ENCODE results near the gene MORN4. TPM values are rescaled to one million over a fixed set of nuclear protein-coding genes. Genes with fewer than 3 reads are reported as not detected.

The MORN4 gene
- total and polyA plus RNA-seq, 2 of the 13 experiments (the other 11 are each of a cell fraction or from before 2014, with no cell fraction given), result 3.4 to 9.1 TPM

DNA sequence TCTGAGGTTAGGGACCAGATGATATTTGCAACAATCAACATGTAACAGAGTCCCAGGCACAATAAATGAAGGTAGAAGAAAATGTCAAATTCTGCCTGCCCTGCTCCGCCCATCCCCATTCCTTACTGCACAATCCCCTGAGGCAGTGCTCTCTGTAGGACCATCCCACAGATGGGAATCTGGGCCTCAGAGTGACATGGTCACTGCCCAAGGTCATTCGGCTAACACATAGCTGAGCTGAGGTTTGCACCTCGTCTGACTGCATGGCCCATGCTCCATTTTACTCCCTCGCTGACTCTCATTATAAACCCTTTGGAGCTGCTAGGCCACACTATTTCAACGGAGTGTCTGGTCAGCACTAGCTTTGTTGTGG is 47.9 kb downstream of the MORN4 start (continued):
- TF ChIP-seq, protein P1, sequence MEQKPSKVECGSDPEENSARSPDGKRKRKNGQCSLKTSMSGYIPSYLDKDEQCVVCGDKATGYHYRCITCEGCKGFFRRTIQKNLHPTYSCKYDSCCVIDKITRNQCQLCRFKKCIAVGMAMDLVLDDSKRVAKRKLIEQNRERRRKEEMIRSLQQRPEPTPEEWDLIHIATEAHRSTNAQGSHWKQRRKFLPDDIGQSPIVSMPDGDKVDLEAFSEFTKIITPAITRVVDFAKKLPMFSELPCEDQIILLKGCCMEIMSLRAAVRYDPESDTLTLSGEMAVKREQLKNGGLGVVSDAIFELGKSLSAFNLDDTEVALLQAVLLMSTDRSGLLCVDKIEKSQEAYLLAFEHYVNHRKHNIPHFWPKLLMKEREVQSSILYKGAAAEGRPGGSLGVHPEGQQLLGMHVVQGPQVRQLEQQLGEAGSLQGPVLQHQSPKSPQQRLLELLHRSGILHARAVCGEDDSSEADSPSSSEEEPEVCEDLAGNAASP (CRISPR knock-in tag; IDR thresholded peaks at IDR 0.05; ENCODE audit: borderline replicate concordance), result no peak
- TF ChIP-seq, protein P2, sequence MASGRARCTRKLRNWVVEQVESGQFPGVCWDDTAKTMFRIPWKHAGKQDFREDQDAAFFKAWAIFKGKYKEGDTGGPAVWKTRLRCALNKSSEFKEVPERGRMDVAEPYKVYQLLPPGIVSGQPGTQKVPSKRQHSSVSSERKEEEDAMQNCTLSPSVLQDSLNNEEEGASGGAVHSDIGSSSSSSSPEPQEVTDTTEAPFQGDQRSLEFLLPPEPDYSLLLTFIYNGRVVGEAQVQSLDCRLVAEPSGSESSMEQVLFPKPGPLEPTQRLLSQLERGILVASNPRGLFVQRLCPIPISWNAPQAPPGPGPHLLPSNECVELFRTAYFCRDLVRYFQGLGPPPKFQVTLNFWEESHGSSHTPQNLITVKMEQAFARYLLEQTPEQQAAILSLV (CRISPR knock-in tag; IDR thresholded peaks at IDR 0.05; ENCODE audit: borderline replicate concordance), result no peak
- TF ChIP-seq ZBTB1 (CRISPR knock-in tag; IDR thresholded peaks at IDR 0.05; ENCODE audit: borderline replicate concordance) (no peak), PCBP1 (IDR thresholded peaks at IDR 0.05; ENCODE audit: borderline replicate concordance, low read depth, low read length) (no peak), GATA4 (IDR thresholded peaks at IDR 0.05; ENCODE audit: borderline replicate concordance, low read depth) (no peak), KDM5B (CRISPR knock-in tag; IDR thresholded peaks at IDR 0.05; ENCODE audit: borderline replicate concordance) (no peak), RBM22 (optimal IDR thresholded peaks at IDR 0.05; ENCODE audit: low read length) (no peak), ZNF3 (CRISPR knock-in tag; IDR thresholded peaks at IDR 0.05) (no peak), FOXO1 (CRISPR knock-in tag; IDR thresholded peaks at IDR 0.05) (no peak), ZNF331 (CRISPR knock-in tag; IDR thresholded peaks at IDR 0.05) (no peak), ZBTB3 (CRISPR knock-in tag; IDR thresholded peaks at IDR 0.05; ENCODE audit: borderline replicate concordance, low read depth) (no peak), ZFP90 (CRISPR knock-in tag; IDR thresholded peaks at IDR 0.05; ENCODE audit: borderline replicate concordance) (0 out of 2 replicates have a peak, but pooled peaks have one; percentile 19), ZNF629 (CRISPR knock-in tag; conservative IDR thresholded peaks at IDR 0.05) (peak; percentile 12; the same call in 1 of the 2 replicates)
- TF ChIP-seq, protein P3, sequence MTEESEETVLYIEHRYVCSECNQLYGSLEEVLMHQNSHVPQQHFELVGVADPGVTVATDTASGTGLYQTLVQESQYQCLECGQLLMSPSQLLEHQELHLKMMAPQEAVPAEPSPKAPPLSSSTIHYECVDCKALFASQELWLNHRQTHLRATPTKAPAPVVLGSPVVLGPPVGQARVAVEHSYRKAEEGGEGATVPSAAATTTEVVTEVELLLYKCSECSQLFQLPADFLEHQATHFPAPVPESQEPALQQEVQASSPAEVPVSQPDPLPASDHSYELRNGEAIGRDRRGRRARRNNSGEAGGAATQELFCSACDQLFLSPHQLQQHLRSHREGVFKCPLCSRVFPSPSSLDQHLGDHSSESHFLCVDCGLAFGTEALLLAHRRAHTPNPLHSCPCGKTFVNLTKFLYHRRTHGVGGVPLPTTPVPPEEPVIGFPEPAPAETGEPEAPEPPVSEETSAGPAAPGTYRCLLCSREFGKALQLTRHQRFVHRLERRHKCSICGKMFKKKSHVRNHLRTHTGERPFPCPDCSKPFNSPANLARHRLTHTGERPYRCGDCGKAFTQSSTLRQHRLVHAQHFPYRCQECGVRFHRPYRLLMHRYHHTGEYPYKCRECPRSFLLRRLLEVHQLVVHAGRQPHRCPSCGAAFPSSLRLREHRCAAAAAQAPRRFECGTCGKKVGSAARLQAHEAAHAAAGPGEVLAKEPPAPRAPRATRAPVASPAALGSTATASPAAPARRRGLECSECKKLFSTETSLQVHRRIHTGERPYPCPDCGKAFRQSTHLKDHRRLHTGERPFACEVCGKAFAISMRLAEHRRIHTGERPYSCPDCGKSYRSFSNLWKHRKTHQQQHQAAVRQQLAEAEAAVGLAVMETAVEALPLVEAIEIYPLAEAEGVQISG (CRISPR knock-in tag; IDR thresholded peaks at IDR 0.05), result peak; percentile 0; the same call in 1 of the 2 replicates
- TF ChIP-seq, protein P4, sequence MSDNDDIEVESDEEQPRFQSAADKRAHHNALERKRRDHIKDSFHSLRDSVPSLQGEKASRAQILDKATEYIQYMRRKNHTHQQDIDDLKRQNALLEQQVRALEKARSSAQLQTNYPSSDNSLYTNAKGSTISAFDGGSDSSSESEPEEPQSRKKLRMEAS (IDR thresholded peaks at IDR 0.05), result no peak
- TF ChIP-seq, protein P5, sequence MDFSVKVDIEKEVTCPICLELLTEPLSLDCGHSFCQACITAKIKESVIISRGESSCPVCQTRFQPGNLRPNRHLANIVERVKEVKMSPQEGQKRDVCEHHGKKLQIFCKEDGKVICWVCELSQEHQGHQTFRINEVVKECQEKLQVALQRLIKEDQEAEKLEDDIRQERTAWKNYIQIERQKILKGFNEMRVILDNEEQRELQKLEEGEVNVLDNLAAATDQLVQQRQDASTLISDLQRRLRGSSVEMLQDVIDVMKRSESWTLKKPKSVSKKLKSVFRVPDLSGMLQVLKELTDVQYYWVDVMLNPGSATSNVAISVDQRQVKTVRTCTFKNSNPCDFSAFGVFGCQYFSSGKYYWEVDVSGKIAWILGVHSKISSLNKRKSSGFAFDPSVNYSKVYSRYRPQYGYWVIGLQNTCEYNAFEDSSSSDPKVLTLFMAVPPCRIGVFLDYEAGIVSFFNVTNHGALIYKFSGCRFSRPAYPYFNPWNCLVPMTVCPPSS (IDR thresholded peaks at IDR 0.05), result no peak
- TF ChIP-seq, protein P6, sequence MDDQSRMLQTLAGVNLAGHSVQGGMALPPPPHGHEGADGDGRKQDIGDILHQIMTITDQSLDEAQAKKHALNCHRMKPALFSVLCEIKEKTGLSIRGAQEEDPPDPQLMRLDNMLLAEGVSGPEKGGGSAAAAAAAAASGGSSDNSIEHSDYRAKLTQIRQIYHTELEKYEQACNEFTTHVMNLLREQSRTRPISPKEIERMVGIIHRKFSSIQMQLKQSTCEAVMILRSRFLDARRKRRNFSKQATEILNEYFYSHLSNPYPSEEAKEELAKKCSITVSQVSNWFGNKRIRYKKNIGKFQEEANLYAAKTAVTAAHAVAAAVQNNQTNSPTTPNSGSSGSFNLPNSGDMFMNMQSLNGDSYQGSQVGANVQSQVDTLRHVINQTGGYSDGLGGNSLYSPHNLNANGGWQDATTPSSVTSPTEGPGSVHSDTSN (CRISPR knock-in tag; IDR thresholded peaks at IDR 0.05; ENCODE audit: borderline replicate concordance), result no peak
- TF ChIP-seq, protein P7, sequence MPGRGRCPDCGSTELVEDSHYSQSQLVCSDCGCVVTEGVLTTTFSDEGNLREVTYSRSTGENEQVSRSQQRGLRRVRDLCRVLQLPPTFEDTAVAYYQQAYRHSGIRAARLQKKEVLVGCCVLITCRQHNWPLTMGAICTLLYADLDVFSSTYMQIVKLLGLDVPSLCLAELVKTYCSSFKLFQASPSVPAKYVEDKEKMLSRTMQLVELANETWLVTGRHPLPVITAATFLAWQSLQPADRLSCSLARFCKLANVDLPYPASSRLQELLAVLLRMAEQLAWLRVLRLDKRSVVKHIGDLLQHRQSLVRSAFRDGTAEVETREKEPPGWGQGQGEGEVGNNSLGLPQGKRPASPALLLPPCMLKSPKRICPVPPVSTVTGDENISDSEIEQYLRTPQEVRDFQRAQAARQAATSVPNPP (CRISPR knock-in tag; IDR thresholded peaks at IDR 0.05), result no peak
- TF ChIP-seq, protein P8, sequence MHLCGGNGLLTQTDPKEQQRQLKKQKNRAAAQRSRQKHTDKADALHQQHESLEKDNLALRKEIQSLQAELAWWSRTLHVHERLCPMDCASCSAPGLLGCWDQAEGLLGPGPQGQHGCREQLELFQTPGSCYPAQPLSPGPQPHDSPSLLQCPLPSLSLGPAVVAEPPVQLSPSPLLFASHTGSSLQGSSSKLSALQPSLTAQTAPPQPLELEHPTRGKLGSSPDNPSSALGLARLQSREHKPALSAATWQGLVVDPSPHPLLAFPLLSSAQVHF (CRISPR knock-in tag; IDR thresholded peaks at IDR 0.05), result no peak

Data from HepG2 (cell line).